ENCODE results near the gene FAM184B. TPM values are rescaled to one million over a fixed set of nuclear protein-coding genes. Genes with fewer than 3 reads are reported as not detected.

The FAM184B gene
- total RNA-seq, 1 donor from 2014 or later: 0.02 TPM

GRCh38 chr4:17757621-17758020 lies 23.8 kb downstream of the FAM184B start:
- CTCF ChIA-PET: no interaction called here
- POLR2A ChIA-PET: no interaction called here
- Mint-ChIP-seq H3K4me3 (no peak overlapping the region), H3K27ac (no peak overlapping the region), H3K36me3 (ENCODE audit: low read depth) (no peaks in the 10 kb centered on the region), H3K9me3 (no peaks in the 10 kb centered on the region), H3K27me3 (peaks cover 7% of the 10 kb centered on the region), H3K4me1 (no peaks in the 10 kb centered on the region)
- no peak for TF ChIP-seq CTCF (IDR thresholded peaks at IDR 0.05)
- no peak for ATAC-seq (ENCODE audit: low read depth)
- intact Hi-C loops (cut with micrococcal nuclease): no loop called here
- no peak for DNase-seq

GRCh38 chr4:17753646-17754045 lies 27.8 kb downstream of the FAM184B start:
- ATAC-seq (ENCODE audit: low read depth) (no peak), DNase-seq (no peak)
- Mint-ChIP-seq H3K36me3 (ENCODE audit: low read depth) (no peaks in the 10 kb centered on the region), H3K4me3 (no peak overlapping the region), H3K9me3 (no peaks in the 10 kb centered on the region), H3K4me1 (no peaks in the 10 kb centered on the region), H3K27ac (no peak overlapping the region), H3K27me3 (peaks cover 7% of the 10 kb centered on the region)
- no peak for TF ChIP-seq CTCF (IDR thresholded peaks at IDR 0.05)
- POLR2A ChIA-PET: no interaction called here
- intact Hi-C loops (cut with micrococcal nuclease): no loop called here
- CTCF ChIA-PET: no interaction called here

- Mint-ChIP-seq H3K27ac (no peak overlapping the region), H3K4me3 (no peak overlapping the region), H3K27me3 (peaks cover 3% of the 10 kb centered on the region), H3K4me1 (no peaks in the 10 kb centered on the region), H3K9me3 (no peaks in the 10 kb centered on the region), H3K36me3 (ENCODE audit: low read depth) (no peaks in the 10 kb centered on the region)
- DNase-seq: no peak
- ChIA-PET POLR2A (no interaction called here), CTCF (no interaction called here)
- intact Hi-C loops (cut with micrococcal nuclease): loop anchor here (10.0 kb wide), 1 partner anchor 886 kb away; no protein-coding TSS in a partner anchor
- ATAC-seq (ENCODE audit: low read depth): no peak
- TF ChIP-seq CTCF (IDR thresholded peaks at IDR 0.05): no peak
Observed at GRCh38 chr4:17740702-17741101, 40.7 kb downstream of the FAM184B start.

GRCh38 chr4:17736484-17736883 lies 44.9 kb downstream of the FAM184B start:
- POLR2A ChIA-PET: no interaction called here
- Mint-ChIP-seq H3K4me3 (no peak overlapping the region), H3K36me3 (ENCODE audit: low read depth) (no peaks in the 10 kb centered on the region), H3K4me1 (no peaks in the 10 kb centered on the region), H3K27ac (no peak overlapping the region), H3K9me3 (no peaks in the 10 kb centered on the region), H3K27me3 (peaks cover 3% of the 10 kb centered on the region)
- CTCF ChIA-PET: no interaction called here
- intact Hi-C loops (cut with micrococcal nuclease): no loop called here
- ATAC-seq (ENCODE audit: low read depth) (no peak), DNase-seq (no peak)
- TF ChIP-seq CTCF (IDR thresholded peaks at IDR 0.05): no peak

- TF ChIP-seq CTCF (IDR thresholded peaks at IDR 0.05): no peak
- POLR2A ChIA-PET: no interaction called here
- intact Hi-C loops (cut with micrococcal nuclease): no loop called here
- no peak overlapping the region for H3K4me3 Mint-ChIP-seq
- DNase-seq (no peak), ATAC-seq (ENCODE audit: low read depth) (no peak)
- H3K27me3 Mint-ChIP-seq: peaks cover 2% of the 10 kb centered on the region
- H3K27ac Mint-ChIP-seq: no peak overlapping the region
- CTCF ChIA-PET: no interaction called here
- no peaks in the 10 kb centered on the region for H3K36me3 Mint-ChIP-seq (ENCODE audit: low read depth)
- peaks cover 7% of the 10 kb centered on the region for H3K9me3 Mint-ChIP-seq
- no peaks in the 10 kb centered on the region for H3K4me1 Mint-ChIP-seq
Observed at GRCh38 chr4:17726911-17727310, 54.5 kb downstream of the FAM184B start.
